WI38 (cell line): ENCODE measurements around the gene PEX26.
"Not testable (repeated sequence)": the region's sequence is repeated elsewhere in the genome, so short reads cannot be mapped to it uniquely, and the experiment has no call there.

Experiments
- H3K4me3 ChIP-seq: 2 replicates; pipeline ENCODE4 v1.5.1; 2011; ENCODE audit warnings: low read depth, mild to moderate bottlenecking, control low read depth, low read length
- CTCF ChIP-seq: IDR thresholded peaks from 2 replicates; pipeline ENCODE4 v1.5.1; 2012; ENCODE audit warnings: low read depth, mild to moderate bottlenecking, control low read depth, low read length

The PEX26 gene

DNA sequence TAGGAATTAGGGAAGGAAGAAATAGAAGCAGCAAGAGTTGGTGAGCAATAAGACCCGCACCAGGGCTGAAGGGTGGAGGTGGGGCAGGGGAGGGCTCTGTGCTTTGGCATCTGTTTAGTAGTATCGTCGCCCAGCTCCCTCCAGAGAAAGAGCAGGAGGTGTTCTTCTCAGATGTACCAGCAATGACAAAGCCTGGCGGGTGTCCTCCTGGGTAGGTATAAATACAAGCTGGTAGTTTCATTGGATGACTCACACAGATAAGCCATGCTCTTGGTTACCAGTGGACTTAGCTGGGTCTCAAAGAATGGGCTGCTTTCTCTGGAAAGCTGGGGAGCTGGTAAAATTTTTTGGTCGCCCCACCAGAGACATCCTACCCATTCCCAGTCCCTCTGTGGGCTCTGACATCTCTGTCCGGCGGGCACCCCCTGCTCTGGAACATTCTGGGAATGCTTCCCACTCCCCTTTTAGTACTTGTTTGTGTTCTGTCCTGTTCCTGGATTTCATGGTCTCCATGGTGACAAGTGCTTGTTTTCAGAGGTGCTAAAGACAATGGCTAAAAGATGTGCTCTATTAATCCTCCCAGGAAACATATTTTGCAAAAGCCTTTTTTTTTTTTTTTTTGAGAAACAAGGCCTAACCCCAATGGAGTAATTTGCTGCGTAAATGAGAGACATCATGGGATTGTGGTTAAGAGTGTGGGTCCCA is 17.5 kb downstream of the PEX26 start:
- no peak for TF ChIP-seq CTCF
- no peak overlapping the region for H3K4me3 ChIP-seq

DNA sequence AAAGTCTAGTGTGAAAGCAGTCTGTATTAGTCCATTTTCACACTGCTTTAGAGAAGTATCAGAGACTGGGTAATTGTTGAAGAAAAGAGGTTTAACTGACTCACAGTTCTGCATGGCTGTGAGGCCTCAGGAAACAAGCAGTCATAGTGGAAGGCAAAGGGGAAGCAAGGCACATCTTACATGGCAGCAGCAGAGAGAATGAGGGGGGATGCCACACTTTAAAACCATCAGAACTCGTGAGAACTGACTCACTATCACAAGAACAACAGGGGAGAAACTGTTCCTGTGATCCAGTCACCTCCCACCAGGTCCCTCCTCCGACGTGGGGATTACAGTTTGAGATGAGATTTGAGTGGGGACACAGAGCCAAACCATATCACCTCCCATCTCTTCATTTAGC is 19.0 kb downstream of the PEX26 start:
- TF ChIP-seq CTCF: no peak
- no peak overlapping the region for H3K4me3 ChIP-seq

GRCh38 chr22:18100781-18101180 is 23.0 kb downstream of the PEX26 start:
- TF ChIP-seq CTCF: no peak
- H3K4me3 ChIP-seq: no peak overlapping the region

DNA sequence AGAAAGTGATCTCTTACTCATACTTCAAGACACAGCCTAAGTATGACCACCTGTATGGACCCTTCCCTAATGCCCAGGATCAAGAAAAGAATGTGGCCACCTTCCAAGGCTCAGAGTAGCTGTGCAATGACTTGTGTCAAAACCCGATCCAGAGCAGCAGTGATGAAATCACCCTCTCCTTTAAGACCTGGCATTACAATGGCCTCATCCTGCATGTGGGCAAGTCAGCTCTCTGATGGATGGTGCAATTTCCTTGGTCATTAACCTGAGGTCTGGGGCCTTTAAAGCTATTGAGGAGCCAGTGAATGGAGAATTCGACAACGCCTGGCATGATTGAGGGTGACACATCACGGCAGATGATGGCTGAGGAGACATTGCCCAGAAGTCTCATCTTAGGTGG is 23.7 kb downstream of the PEX26 start:
- no peak overlapping the region for H3K4me3 ChIP-seq
- TF ChIP-seq CTCF: no peak

- no peak overlapping the region for H3K4me3 ChIP-seq
- TF ChIP-seq CTCF: no peak
These were observed 25.9 kb downstream of the PEX26 start for GRCh38 chr22:18103527-18104269.

DNA sequence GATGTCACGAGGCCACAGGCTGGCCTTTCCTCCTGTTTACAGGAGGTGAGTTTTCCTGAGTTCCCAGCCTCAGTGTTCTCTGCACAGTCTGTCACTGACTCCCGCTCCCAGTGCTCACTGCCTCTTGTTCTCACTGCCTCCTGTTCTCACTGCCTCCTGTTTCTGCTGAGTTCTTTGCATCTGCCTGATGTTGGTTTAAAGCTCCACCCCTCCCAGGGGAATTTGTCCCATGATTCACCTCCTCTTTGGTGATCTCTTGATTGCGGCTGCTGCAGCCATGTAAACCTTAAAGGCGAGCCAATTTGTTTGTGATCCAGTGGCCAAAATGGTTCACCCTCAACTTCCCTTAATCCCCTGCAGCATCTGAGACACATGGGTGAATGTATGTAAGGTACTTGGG is 26.8 kb downstream of the PEX26 start:
- TF ChIP-seq CTCF: no peak
- H3K4me3 ChIP-seq: no peak overlapping the region

DNA sequence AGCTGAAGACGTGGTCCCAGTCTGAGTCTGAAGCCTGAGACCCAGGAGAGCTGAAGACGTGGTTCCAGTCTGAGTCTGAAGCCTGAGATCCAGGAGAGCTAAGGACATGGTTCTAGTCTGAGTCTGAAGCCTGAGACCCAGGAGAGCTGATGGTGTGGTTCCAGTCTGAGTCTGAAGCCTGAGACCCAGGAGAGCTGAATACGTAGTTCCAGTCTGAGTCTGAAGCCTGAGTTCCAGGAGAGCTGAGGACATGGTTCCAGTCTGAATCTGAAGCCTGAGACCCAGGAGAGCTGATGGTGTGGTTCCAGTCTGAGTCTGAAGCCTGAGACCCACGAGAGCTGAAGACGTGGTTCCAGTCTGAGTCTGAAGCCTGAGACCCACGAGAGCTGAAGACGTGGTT is 28.2 kb downstream of the PEX26 start:
- not testable (repeated sequence) for H3K4me3 ChIP-seq

- not testable (repeated sequence) for H3K4me3 ChIP-seq
These were observed 29.0 kb downstream of the PEX26 start for GRCh38 chr22:18106550-18107341.
